ENCODE results near the gene ITPR1.

DNA sequence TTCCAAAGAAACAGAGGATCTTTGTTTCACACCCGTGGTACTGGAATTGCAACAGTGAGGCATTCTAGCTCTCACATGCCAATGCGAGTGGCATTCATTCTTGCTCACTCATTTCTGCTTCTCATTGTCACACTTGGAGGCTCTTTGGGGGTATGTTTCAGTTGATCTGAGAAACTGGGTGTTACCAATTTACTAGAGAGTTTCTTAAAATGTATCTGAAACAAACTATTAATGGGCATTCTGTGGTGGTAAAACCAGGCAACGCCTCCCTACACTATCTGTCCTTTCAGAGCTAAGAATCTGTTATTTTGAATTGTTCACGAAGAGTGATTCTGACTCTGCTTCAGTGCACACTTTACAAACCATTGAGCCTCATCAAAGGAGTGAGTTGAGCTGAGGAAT is 345.5 kb downstream of the ITPR1 start:
- TF ChIP-seq TCF7L2 (IDR thresholded peaks at IDR 0.05; ENCODE audit: low read depth, low read length) = no peak
- TF ChIP-seq CTCF (IDR thresholded peaks at IDR 0.05) = no peak
- no peak for TF ChIP-seq POLR2AphosphoS5 (IDR thresholded peaks at IDR 0.05; ENCODE audit: low read depth, low read length)
- TF ChIP-seq SIN3A (IDR thresholded peaks at IDR 0.05; ENCODE audit: borderline replicate concordance, insufficient read depth, low read depth, low read length) = no peak
- TF ChIP-seq, protein P1, sequence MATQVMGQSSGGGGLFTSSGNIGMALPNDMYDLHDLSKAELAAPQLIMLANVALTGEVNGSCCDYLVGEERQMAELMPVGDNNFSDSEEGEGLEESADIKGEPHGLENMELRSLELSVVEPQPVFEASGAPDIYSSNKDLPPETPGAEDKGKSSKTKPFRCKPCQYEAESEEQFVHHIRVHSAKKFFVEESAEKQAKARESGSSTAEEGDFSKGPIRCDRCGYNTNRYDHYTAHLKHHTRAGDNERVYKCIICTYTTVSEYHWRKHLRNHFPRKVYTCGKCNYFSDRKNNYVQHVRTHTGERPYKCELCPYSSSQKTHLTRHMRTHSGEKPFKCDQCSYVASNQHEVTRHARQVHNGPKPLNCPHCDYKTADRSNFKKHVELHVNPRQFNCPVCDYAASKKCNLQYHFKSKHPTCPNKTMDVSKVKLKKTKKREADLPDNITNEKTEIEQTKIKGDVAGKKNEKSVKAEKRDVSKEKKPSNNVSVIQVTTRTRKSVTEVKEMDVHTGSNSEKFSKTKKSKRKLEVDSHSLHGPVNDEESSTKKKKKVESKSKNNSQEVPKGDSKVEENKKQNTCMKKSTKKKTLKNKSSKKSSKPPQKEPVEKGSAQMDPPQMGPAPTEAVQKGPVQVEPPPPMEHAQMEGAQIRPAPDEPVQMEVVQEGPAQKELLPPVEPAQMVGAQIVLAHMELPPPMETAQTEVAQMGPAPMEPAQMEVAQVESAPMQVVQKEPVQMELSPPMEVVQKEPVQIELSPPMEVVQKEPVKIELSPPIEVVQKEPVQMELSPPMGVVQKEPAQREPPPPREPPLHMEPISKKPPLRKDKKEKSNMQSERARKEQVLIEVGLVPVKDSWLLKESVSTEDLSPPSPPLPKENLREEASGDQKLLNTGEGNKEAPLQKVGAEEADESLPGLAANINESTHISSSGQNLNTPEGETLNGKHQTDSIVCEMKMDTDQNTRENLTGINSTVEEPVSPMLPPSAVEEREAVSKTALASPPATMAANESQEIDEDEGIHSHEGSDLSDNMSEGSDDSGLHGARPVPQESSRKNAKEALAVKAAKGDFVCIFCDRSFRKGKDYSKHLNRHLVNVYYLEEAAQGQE (IDR thresholded peaks at IDR 0.05; ENCODE audit: insufficient read depth in 1 of 2, low read depth in 2 of 2, low read length in 1 of 2) = no peak

Measured in Panc1 (cell line).